SU-DHL-6 (cell line): ENCODE measurements around the gene PHF21B.

Experiments used
- H2AFZ ChIP-seq: fragments of 200-600 bp; sonication (generic); 2 replicates; pipeline ENCODE4 v1.6.1; 2014; ENCODE audit warnings: low read depth, mild to moderate bottlenecking, moderate library complexity, mixed read lengths, antibody characterized with exemption, low read length; ENCODE audit not compliant: severe bottlenecking
- H3F3A ChIP-seq: fragments of 200-600 bp; shearing (Covaris generic); 2 replicates; pipeline ENCODE4 v1.6.0; 2016; ENCODE audit warnings: antibody characterized with exemption, mild to moderate bottlenecking; ENCODE audit not compliant: insufficient read depth
- H3K27ac ChIP-seq: fragments of 200-600 bp; sonication (generic); 2 replicates; pipeline ENCODE4 v1.5.1; 2016; ENCODE audit warnings: low read depth, mild to moderate bottlenecking, low read length, moderate library complexity, mixed read lengths
- H3K27me3 ChIP-seq: fragments of 200-600 bp; sonication (generic), shearing (Covaris generic); 2 replicates; pipeline ENCODE4 v1.6.0; 2014; ENCODE audit warnings: mild to moderate bottlenecking, low read length
- H3K36me3 ChIP-seq: fragments of 200-600 bp; sonication (generic); 2 replicates; pipeline ENCODE4 v1.6.1; 2014; ENCODE audit warnings: mild to moderate bottlenecking, low read length, mixed read lengths
- H3K4me2 ChIP-seq: fragments of 300-600, 200-600 bp; shearing (Covaris generic), sonication (generic); 2 replicates; pipeline ENCODE4 v1.6.0; 2014; ENCODE audit warnings: low read length, low read depth, mild to moderate bottlenecking; ENCODE audit not compliant: poor library complexity, severe bottlenecking
- H3K4me3 ChIP-seq: fragments of 200-600 bp; sonication (generic); 2 replicates; pipeline ENCODE4 v1.5.1; 2014; ENCODE audit warnings: antibody characterized with exemption, low read length, mild to moderate bottlenecking, mixed read lengths; ENCODE audit not compliant: insufficient read depth, poor library complexity, severe bottlenecking
- H3K79me2 ChIP-seq: fragments of 200-600 bp; sonication (generic); 2 replicates; pipeline ENCODE4 v1.6.1; 2014; ENCODE audit warnings: mild to moderate bottlenecking, low read length, moderate library complexity; ENCODE audit not compliant: insufficient read depth
- H3K9ac ChIP-seq: fragments of 200-600 bp; sonication (generic); 2 replicates; pipeline ENCODE4 v1.7.0; 2014; ENCODE audit warnings: mild to moderate bottlenecking, low read length
- H3K9me2 ChIP-seq: fragments of 200-600 bp; sonication (generic); replicated peaks from 2 replicates; pipeline ENCODE4 v1.6.1; 2014; ENCODE audit warnings: low read length; ENCODE audit not compliant: insufficient read depth
- H3K9me3 ChIP-seq: fragments of 200-600 bp; sonication (generic); 2 replicates; pipeline ENCODE4 v1.6.1; 2014; ENCODE audit warnings: low read length, mixed read lengths; ENCODE audit not compliant: insufficient read depth
- H4K20me1 ChIP-seq: fragments of 200-600 bp; sonication (generic); 2 replicates; pipeline ENCODE4 v1.6.1; 2014; ENCODE audit warnings: low read depth, mild to moderate bottlenecking, antibody characterized with exemption, low read length, moderate library complexity, mixed read lengths
- EZH2phosphoT487 ChIP-seq: fragments of 200-600 bp; sonication (generic), shearing (Covaris generic); conservative IDR thresholded peaks from 2 replicates; pipeline ENCODE4 v1.6.1; 2018; ENCODE audit warnings: mild to moderate bottlenecking, antibody characterized with exemption, low read length, moderate library complexity, mixed read lengths
- TF ChIP-seq, protein P1 (sequence below): fragments of 200-600 bp; sonication (generic); IDR thresholded peaks from one replicate; pipeline ENCODE4 v1.5.1; 2017; ENCODE audit warnings: antibody characterized with exemption, mild to moderate bottlenecking, low read length, moderate library complexity; ENCODE audit not compliant: insufficient read depth, poor library complexity, severe bottlenecking

The PHF21B gene

DNA sequence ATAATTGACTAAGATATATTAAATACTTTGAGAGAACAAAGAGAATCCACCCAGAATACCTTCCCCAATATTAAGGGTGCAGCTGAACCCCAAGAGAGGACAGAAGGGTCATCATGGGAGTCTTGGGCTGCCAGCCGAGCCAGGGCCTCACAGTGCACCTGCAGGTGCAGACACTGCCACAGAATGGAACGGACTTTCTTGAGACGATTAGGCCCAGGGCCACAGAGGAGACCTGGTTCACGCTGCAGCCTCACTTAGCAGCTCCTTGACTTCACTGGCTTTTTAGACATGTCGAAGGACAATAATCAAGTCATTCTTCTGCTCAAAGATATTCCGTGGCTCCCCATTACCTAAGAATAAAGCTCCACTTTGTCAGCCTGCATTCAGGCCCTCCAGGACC lies 100.6 kb downstream of the PHF21B start:
- Histone ChIP-seq H3K4me2 (no peak overlapping the region), H3K79me2 (no peaks in the 10 kb centered on the region), H3F3A (no peaks in the 10 kb centered on the region), H2AFZ (no peak overlapping the region), H3K9me3 (no peaks in the 10 kb centered on the region), H3K36me3 (no peaks in the 10 kb centered on the region), H3K9ac (no peak overlapping the region), H3K9me2 (no peaks in the 10 kb centered on the region), H3K27me3 (no peaks in the 10 kb centered on the region), H3K4me3 (no peak overlapping the region), H4K20me1 (no peaks in the 10 kb centered on the region), H3K27ac (no peak overlapping the region)
- TF ChIP-seq, protein P1, sequence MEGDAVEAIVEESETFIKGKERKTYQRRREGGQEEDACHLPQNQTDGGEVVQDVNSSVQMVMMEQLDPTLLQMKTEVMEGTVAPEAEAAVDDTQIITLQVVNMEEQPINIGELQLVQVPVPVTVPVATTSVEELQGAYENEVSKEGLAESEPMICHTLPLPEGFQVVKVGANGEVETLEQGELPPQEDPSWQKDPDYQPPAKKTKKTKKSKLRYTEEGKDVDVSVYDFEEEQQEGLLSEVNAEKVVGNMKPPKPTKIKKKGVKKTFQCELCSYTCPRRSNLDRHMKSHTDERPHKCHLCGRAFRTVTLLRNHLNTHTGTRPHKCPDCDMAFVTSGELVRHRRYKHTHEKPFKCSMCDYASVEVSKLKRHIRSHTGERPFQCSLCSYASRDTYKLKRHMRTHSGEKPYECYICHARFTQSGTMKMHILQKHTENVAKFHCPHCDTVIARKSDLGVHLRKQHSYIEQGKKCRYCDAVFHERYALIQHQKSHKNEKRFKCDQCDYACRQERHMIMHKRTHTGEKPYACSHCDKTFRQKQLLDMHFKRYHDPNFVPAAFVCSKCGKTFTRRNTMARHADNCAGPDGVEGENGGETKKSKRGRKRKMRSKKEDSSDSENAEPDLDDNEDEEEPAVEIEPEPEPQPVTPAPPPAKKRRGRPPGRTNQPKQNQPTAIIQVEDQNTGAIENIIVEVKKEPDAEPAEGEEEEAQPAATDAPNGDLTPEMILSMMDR = no peak
- TF ChIP-seq EZH2phosphoT487 = no peak

DNA sequence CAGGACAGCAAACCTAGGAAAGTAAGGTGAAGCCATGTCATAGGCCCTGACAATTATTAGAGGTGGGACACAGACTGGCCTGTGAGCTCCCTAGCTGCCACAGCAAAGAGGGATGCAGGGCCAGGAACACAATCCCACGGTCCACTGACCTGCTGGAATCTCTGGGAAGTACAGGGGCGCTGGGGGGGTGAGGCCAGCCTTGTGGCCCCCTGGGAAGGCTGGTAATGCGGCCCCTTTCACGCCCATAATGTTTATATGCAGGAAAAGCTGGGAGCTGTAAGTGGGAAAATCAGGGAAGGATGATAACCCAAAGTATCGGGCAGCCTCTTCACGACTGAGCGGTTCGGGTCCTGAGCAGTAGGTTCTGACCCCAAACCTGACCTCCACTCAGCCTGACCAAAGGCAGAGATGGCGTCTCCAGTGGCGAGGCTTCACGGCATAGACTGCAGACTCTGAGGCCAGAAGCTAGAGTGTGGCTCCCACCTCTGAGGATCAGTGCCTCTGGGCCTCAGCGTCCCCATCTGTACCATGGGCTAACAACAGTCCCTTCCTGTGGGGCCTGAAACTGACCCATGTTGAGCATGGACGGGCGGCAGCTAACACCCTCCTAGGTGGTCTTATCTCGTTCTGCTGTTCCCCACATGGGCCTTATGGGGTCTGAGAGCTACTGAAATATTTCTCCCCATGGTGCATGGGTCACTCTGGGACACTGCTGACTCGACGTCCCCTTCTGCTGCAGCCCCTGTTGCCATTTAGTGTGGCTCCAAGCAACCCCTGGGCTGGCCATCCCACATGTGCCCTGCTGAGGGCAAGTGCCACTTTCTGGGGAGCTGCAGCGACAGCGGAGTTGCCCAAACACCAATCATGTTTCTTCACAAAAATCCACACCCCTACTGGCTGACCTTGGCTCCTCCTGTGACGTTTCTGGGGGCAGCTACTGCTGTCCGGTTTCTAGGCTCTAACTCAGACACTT lies 101.8 kb downstream of the PHF21B start:
- H3K36me3 ChIP-seq = no peaks in the 10 kb centered on the region

GRCh38 chr22:44906999-44907644 lies 102.7 kb downstream of the PHF21B start:
- TF ChIP-seq EZH2phosphoT487 = no peak
- TF ChIP-seq, protein P1 = no peak
- Histone ChIP-seq H3K9me2 (no peaks in the 10 kb centered on the region), H3K4me2 (no peak overlapping the region)

More for the DNA sequence above, 101.8 kb downstream of the PHF21B start:
- Histone ChIP-seq H3K79me2 (no peaks in the 10 kb centered on the region), H3K9ac (no peak overlapping the region), H2AFZ (no peak overlapping the region), H4K20me1 (no peaks in the 10 kb centered on the region), H3K27ac (no peak overlapping the region), H3K9me2 (no peaks in the 10 kb centered on the region), H3K4me3 (no peak overlapping the region), H3K4me2 (no peak overlapping the region), H3K27me3 (no peaks in the 10 kb centered on the region), H3K9me3 (no peaks in the 10 kb centered on the region), H3F3A (no peaks in the 10 kb centered on the region)
- TF ChIP-seq, protein P1 = no peak
- no peak for TF ChIP-seq EZH2phosphoT487

More at GRCh38 chr22:44906999-44907644, 102.7 kb downstream of the PHF21B start:
- Histone ChIP-seq H3K79me2 (no peaks in the 10 kb centered on the region), H3K9me3 (no peaks in the 10 kb centered on the region), H4K20me1 (no peaks in the 10 kb centered on the region), H3K27me3 (no peaks in the 10 kb centered on the region), H3K4me3 (no peak overlapping the region), H2AFZ (no peak overlapping the region), H3K27ac (no peak overlapping the region), H3F3A (no peaks in the 10 kb centered on the region), H3K36me3 (no peaks in the 10 kb centered on the region), H3K9ac (no peak overlapping the region)
